Muscle layer of colon (tissue), 2 donors: ENCODE data around the gene ZNF771.
"Not testable (repeated sequence)": the region's sequence is repeated elsewhere in the genome, so short reads cannot be mapped to it uniquely, and the experiment has no call there.

Source experiments
- H3K27ac ChIP-seq: one replicate; pipeline ENCODE4 v1.7.0; 2013; ENCODE audit warnings: low read depth, mild to moderate bottlenecking, low read length, moderate library complexity
- H3K27me3 ChIP-seq, 2 donors: one replicate each; pipeline ENCODE4 v1.7.0; 2013; ENCODE audit warnings: low read length in 2 of 2, mild to moderate bottlenecking in 2 of 2; ENCODE audit not compliant: insufficient read depth in 2 of 2, control insufficient read depth in 1 of 2
- H3K36me3 ChIP-seq: one replicate; pipeline ENCODE4 v1.7.0; 2013; ENCODE audit warnings: mild to moderate bottlenecking, low read length; ENCODE audit not compliant: insufficient read depth
- H3K4me1 ChIP-seq: one replicate; pipeline ENCODE4 v1.7.0; 2013; ENCODE audit warnings: mild to moderate bottlenecking, low read length; ENCODE audit not compliant: insufficient read depth
- H3K4me3 ChIP-seq, 2 donors: one replicate each; pipeline ENCODE4 v1.7.0; 2013; ENCODE audit warnings: low read length in 2 of 2, low read depth in 1 of 2, mild to moderate bottlenecking in 1 of 2, moderate library complexity in 1 of 2
- H3K9ac ChIP-seq: one replicate; pipeline ENCODE4 v1.7.0; 2013; ENCODE audit warnings: low read length
- H3K9me3 ChIP-seq: one replicate; pipeline ENCODE4 v1.7.0; 2013; ENCODE audit warnings: mild to moderate bottlenecking, low read length
- donor health status: abdominal sarcoma.
- donor health status: Adenocarcinoma of cecum.

ZNF771 gene

DNA sequence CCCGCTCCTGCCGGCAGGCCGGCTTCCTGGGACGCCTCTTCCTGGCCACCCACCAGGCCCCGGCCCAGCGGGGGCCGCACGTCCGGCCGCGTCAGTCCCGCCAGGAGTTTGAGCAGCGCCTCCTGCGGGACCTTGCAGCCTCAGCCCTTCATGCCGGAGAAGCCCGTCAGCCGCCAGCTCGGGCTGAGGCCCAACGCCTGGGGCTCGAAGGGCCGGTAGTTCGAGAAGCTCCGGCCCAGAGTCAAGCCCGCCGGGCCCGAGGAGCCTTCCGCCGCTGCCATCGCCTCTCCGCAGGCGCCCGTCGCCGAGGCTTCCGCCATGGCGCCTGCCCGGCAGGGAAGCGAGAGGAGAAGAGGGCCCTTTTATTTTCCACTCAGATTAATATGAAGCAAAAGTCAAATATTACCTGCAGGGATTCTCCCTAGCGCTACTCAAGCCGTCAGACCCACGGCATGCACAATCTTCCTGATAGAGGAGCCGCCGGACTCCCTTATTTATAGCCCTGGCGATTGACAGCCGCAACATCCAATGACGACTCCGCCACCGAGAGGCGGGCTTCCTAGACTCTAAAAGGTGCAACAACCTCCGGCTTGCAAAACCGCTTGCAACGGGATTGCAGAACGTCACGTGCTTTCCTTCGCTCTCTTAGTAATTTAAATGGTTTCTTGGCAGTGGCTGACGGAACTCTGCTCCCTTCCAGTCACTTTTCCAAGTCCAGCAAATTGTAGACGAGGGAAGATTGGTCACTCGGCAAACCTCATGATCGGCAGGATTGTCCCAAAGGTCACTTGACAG is 38.2 kb downstream of the ZNF771 start, which contains the start of gene SEPHS2:
TSS of gene SEPHS2 (minus strand) at position 467 of the 795 bp plus-strand sequence. CDS start at position 320, 147 bp downstream.
- peak within 1 kb of the TSS; percentile 92 to 96 for H3K4me3 ChIP-seq
- H3K4me1 ChIP-seq: peaks cover 23% of the 10 kb centered on the region

DNA sequence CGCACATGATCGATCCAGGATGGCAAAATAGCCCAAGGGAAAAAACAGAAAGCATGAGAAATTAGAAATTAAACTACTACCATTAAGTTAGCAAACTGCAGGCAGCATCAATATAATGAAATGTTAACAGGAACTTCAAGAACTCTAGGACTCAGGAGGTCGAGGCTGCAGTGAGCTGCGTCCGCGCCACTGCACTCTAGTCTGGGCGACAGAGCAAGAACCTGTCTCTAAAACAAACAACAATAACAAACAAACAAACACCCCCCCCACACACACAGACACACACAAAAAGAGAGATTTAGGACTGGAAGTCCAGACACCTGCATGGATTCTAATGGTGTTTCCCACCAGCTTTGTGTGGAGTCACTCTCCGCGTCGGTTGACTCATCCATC is 38.8 kb downstream of the ZNF771 start:
- Histone ChIP-seq H3K9ac (no peak overlapping the region), H3K27ac (peak overlapping the region; percentile 90), H3K27me3 (no peaks in the 10 kb centered on the region), H3K9me3 (no peaks in the 10 kb centered on the region), H3K4me3 (peak overlapping the region in 1 of 2 donors; percentile 96), H3K36me3 (peaks cover 13% of the 10 kb centered on the region), H3K4me1 (peaks cover 23% of the 10 kb centered on the region)

More for the DNA sequence above, 38.2 kb downstream of the ZNF771 start, which contains the start of gene SEPHS2:
- peak within 1 kb of the TSS; percentile 90 for H3K27ac ChIP-seq
- H3K36me3 ChIP-seq: peaks cover 13% of the 10 kb centered on the region
- H3K9ac ChIP-seq: peak within 1 kb of the TSS; percentile 67
- H3K9me3 ChIP-seq: no peaks in the 10 kb centered on the region
- no peaks in the 10 kb centered on the region for H3K27me3 ChIP-seq

DNA sequence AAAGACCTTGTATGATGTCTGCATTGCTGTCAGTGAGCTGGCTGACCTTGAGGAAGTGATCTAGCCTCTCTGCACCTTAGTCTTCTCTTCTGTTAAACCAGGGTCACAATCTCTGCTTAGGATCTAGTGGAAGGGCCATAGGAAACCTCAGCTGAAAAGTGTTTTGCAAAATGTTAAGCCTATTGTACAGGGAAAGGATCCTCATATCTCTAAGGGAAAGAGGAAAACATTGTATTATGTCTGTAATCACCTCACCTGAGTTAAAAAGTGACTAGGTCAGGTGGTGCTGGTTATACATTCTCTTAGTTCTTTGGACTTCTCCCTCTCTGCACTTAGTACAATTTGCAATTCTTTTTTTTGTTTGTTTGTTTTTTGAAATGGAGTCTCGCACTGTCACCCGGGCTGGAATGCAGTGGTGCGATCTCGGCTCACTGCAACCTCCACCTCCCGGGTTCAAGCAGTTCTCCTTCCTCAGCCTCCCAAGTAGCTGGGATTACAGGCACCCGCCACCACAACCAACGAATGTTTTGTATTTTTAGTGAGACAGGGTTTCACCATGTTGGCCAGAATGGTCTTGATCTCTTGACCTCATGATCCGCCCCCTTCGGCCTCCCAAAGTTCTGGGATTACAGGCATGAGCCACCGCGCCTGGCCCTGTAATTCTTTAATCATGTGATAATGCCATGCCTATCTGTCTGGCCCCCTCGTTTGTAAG is 40.3 kb downstream of the ZNF771 start:
- H3K9me3 ChIP-seq: no peaks in the 10 kb centered on the region
- peaks cover 23% of the 10 kb centered on the region for H3K4me1 ChIP-seq
- no peaks in the 10 kb centered on the region for H3K27me3 ChIP-seq

DNA sequence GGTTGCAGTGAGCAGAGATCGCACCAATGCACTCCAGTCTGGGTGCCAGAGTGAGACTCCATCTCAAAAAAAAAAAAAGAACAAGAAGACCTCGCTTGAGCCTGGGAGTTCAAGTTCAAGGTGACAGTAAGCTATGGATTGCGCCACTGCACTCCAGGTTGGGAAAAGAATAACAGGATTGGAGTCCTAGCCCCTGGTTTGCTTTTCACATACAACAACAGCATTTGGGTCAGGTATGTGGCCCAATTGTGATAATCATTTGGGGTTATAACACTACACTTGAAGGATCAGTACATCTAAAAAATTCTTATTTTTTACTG is 41.7 kb downstream of the ZNF771 start:
- H3K27me3 ChIP-seq: no peaks in the 10 kb centered on the region

More for the DNA sequence above, 40.3 kb downstream of the ZNF771 start:
- Histone ChIP-seq H3K27ac (no peak overlapping the region), H3K9ac (no peak overlapping the region), H3K36me3 (peaks cover 13% of the 10 kb centered on the region), H3K4me3 (no peak overlapping the region)

DNA sequence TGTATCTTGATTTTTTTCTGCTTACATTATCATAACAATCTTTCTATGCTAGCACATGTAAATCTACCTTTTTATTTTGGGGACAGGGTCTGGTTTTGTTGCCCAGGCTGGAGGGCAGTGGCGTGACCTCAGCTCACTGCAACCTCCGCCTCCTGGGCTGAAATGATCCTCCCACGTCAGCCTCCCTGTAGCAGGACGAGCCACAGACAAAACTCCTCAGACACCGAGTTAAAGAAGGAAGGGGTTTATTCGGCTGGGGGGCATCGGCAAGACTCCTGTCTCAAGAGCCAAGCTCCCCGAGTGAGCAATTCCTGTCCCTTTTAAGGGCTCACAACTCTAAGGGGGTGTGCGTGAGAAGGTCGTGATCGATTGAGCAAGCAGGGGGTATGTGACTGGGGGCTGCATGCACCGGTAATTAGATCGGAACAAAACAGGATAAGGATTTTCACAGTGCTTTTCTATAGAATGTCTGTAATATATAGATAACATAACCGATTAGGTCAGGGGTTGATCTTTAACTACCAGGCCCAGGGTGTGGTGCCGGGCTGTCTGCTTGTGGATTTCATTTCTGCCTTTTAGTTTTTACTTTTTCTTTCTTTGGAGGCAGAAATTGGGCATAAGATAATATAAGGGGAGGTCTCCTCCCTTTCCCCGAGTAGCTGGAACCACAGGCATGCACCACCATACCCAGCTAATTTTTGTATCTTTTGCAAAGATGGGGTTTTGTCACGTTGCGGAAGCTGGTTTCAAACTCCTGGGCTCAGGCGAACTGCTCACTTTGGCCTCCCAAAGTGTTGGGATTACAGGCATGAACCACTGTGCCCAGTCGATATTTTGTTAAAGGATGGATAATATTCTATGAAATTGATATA is 45.5 kb downstream of the ZNF771 start:
- not testable (repeated sequence) for H3K9ac ChIP-seq, H3K27ac ChIP-seq, H3K4me1 ChIP-seq, H3K36me3 ChIP-seq, H3K27me3 ChIP-seq, H3K4me3 ChIP-seq, H3K9me3 ChIP-seq

More for the DNA sequence above, 41.7 kb downstream of the ZNF771 start:
- Histone ChIP-seq H3K9ac (no peak overlapping the region), H3K27ac (no peak overlapping the region), H3K4me1 (peaks cover 16% of the 10 kb centered on the region), H3K4me3 (no peak overlapping the region), H3K9me3 (no peaks in the 10 kb centered on the region), H3K36me3 (peaks cover 7% of the 10 kb centered on the region)

DNA sequence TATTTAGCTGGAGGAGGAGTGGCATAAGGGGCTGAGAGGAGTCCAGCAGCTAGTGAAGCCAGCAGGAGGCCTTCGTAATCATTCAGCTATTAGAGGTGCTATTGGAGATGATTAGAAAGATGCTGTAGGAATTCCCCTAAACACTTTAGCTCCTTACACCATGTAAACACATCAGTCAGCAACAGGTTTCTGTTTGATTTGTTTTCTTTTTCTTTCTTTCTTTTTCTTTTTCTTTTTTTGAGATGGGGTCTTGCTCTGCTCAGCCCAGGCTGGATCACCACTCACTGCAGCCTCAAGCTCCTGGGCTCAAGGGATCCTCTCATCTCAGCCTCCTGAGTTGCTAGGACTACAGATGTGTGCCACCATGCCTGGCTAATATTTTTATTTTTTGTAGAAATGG is 48.9 kb downstream of the ZNF771 start:
- H3K27ac ChIP-seq: no peak overlapping the region
- no peaks in the 10 kb centered on the region for H3K4me1 ChIP-seq
- H3K9me3 ChIP-seq: no peaks in the 10 kb centered on the region
- no peak overlapping the region for H3K4me3 ChIP-seq
- no peak overlapping the region for H3K9ac ChIP-seq
- no peaks in the 10 kb centered on the region for H3K36me3 ChIP-seq
- H3K27me3 ChIP-seq: no peaks in the 10 kb centered on the region

DNA sequence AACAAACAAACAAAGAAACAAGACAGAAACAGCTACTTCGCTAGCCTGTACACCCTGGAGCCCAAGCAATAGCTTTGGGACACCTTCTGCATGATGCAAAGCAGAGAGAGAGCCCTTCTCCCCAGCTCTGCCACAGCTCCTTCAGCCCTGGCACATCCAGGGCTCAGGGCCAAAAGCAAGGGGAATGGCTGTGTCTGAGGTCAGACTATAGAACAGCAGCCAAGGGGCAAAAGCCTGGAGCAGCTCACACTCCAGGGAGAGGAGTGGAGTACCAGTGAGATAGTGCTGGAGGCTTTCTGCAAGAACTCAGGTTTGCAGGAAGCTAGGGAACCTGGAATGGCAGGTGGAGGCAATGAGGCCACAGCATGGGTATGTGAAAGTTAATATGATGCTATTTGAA is 49.9 kb downstream of the ZNF771 start:
- Histone ChIP-seq H3K4me3 (no peak overlapping the region), H3K36me3 (no peaks in the 10 kb centered on the region), H3K4me1 (no peaks in the 10 kb centered on the region), H3K27ac (no peak overlapping the region), H3K9ac (no peak overlapping the region), H3K27me3 (no peaks in the 10 kb centered on the region), H3K9me3 (no peaks in the 10 kb centered on the region)

DNA sequence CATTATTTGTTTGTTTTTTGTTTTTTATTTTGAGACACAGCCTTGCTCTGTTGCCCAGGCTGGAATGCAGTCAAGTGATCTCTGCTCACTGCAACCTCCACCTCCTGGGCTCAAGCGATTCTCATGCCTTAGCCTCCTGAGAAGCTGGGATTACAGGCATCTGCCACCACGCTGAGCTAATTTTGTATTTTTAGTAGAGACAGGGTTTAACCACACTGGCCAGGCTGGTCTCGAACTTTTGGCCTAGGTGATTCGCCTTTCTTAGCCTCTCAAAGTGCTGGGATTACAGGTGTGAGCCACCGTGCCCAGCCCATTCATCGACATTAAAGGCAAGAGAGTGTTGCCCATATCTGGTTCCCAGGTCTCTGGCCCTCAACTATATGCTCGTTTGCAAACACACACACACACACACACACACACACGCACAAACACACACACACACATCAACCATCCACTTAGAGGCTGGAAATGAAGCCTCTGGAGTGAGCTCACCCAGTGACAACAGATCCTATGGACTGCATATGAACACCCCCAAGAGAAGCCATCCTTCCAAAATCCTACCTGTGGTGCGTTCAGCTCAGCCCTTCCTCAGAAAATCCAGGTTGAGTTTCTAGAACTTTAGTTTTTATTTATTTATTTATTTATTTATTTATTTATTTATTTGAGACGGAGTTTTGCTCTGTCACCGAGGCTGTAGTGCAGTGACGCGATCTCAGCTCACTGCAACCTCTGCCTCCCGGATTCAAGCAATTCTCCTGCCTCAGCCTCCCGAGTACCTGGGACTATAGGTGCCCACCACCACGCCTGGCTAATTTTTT is 50.5 kb downstream of the ZNF771 start:
- H3K27ac ChIP-seq: no peak overlapping the region
- H3K36me3 ChIP-seq: no peaks in the 10 kb centered on the region
- no peak overlapping the region for H3K9ac ChIP-seq
- H3K9me3 ChIP-seq: no peaks in the 10 kb centered on the region
- H3K4me1 ChIP-seq: no peaks in the 10 kb centered on the region
- no peak overlapping the region for H3K4me3 ChIP-seq
- no peaks in the 10 kb centered on the region for H3K27me3 ChIP-seq

DNA sequence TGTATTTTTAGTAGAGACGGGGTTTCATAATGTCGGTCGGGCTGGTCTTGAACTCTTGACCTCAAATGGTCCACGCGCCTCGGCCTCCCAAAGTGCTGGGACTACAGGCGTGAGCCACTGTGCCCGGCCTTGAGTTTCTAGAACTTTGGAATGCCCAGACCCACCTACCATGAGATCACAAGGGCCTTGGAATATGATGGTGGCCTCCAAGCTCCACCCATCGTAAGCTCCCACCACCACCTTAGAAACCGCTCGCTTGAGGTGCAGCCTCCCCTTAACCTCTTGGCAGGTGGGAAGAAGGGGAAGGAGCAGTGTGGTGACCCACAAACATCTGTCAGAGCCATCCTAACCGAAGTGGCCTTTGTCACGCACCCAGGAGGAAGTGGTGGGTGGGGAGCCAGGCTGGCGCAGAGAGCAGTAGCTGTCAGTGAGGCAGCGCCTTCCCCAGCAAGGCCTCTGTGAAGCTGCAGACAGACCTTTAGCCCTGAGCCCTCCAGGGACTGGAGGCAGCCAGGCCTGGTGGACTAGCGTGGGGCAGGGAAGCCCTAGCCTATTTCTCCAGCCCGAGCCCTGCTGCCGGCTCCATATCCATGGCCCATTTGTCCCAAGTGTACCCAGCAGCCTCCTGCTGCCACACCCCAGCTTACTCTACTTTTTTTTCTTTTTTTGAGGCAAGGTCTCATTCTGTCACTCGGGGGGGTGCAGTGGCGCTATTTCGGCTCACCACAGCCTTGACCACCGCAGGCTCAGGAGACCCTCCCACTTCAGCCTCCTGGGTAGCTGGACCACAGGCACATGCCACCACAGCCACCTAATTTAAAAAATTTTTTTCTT is 51.4 kb downstream of the ZNF771 start:
- H3K27me3 ChIP-seq: no peaks in the 10 kb centered on the region
- H3K4me1 ChIP-seq: no peaks in the 10 kb centered on the region
- no peak overlapping the region for H3K27ac ChIP-seq
- H3K4me3 ChIP-seq: no peak overlapping the region
- no peak overlapping the region for H3K9ac ChIP-seq
- H3K36me3 ChIP-seq: no peaks in the 10 kb centered on the region
- no peaks in the 10 kb centered on the region for H3K9me3 ChIP-seq

DNA sequence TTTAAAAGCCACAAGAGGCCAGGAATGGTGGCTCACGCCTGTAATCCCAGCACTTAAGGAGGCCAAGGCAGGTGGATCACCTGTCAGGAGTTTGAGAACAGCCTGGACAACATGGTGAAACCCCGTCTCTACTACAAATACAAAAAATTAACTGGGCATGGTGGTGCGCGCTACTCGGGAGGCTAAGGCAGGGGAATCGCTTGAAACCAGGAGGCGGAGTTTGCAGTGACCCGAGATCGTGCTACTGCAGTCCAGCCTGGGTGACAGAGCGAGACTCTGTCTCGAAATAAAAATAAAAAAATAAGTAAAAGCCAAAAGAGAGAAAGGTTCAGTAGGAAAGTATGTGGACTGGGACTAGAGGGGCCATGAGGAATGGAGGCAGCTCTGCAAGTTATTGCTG is 52.0 kb downstream of the ZNF771 start:
- no peaks in the 10 kb centered on the region for H3K4me1 ChIP-seq
- H3K9ac ChIP-seq: no peak overlapping the region
- H3K27ac ChIP-seq: no peak overlapping the region
- no peak overlapping the region for H3K4me3 ChIP-seq
- no peaks in the 10 kb centered on the region for H3K27me3 ChIP-seq
- no peaks in the 10 kb centered on the region for H3K36me3 ChIP-seq
- no peaks in the 10 kb centered on the region for H3K9me3 ChIP-seq
